Measurements from ENCODE around the gene THAP4. TPM values are rescaled to one million over a fixed set of nuclear protein-coding genes. Genes with fewer than 3 reads are reported as not detected.

The THAP4 gene
- total and polyA plus RNA-seq, 2 experiments from 2014 or later, result 62.9 to 80.4 TPM

DNA sequence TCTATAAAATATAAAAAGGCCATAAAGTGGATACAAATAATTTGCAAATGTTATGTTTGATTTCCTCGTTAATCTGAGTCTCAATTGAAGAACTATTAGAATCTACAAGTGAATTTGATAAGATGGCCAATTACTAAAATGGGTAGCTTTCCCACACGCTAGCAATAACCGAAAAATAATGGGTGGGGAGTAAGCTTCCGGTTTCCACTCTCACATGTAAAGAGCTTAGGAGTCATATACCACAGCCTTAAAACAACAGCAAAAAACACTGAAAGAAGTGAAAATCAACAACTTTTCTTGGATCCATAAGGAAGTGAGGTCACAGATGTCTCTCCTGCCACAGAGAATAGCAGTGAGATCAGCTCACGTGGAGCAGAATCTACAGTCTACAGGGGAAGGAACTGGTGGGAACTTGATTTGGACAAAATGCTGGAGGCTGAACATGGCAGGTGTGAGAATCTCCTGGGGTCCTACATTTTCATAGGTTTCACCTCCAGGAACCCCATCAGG, 18.6 kb downstream of the THAP4 start:
- Histone ChIP-seq H3K79me2 (replicated peaks; ENCODE audit: insufficient read depth) (peaks cover 80% of the 10 kb centered on the region), H3K27me3 (ENCODE audit: insufficient read depth) (no peaks in the 10 kb centered on the region), H3F3A (replicated peaks; ENCODE audit: low read depth) (peaks cover 6% of the 10 kb centered on the region; the same call in 1 of the 2 replicates), H3K9me2 (ENCODE audit: insufficient read depth) (no peaks in the 10 kb centered on the region), H3K36me3 (ENCODE audit: insufficient read depth) (no peaks in the 10 kb centered on the region), H2AFZ (no peak overlapping the region), H3K4me2 (no peak overlapping the region), H3K27ac (ENCODE audit: low read depth) (peak overlapping the region; percentile 11), H4K20me1 (replicated peaks; ENCODE audit: insufficient read depth) (peaks cover 15% of the 10 kb centered on the region; the same call in 1 of the 2 replicates), H3K4me3 (no peak overlapping the region), H3K4me1 (ENCODE audit: insufficient read depth) (peaks cover 6% of the 10 kb centered on the region; the same call in 1 of the 2 replicates)
- Mint-ChIP-seq H3K36me3 (ENCODE audit: low read depth) (peaks cover 16% of the 10 kb centered on the region), H3K27me3 (ENCODE audit: insufficient read depth, low read depth, poor library complexity) (peaks cover 2% of the 10 kb centered on the region), H3K4me1 (peaks cover 23% of the 10 kb centered on the region), H3K9me3 (peaks cover 9% of the 10 kb centered on the region; the same call in 2 of the 3 replicates), H3K4me3 (no peak overlapping the region), H3K27ac (no peak overlapping the region)
- ATAC-seq (no peak), DNase-seq (ENCODE audit: low spot score) (no peak)
- TF ChIP-seq NANOG (IDR thresholded peaks at IDR 0.05; ENCODE audit: borderline replicate concordance) (no peak), ZNF114 (CRISPR knock-in tag; IDR thresholded peaks at IDR 0.05) (no peak), EZH2 (IDR thresholded peaks at IDR 0.05; ENCODE audit: low read depth, unreplicated experiment) (no peak), EZH2phosphoT487 (IDR thresholded peaks at IDR 0.05; ENCODE audit: unreplicated experiment) (no peak), POLR2AphosphoS5 (IDR thresholded peaks at IDR 0.05; ENCODE audit: low read depth) (no peak), JUNB (IDR thresholded peaks at IDR 0.05; ENCODE audit: unreplicated experiment) (no peak)
- TF ChIP-seq, protein P1, sequence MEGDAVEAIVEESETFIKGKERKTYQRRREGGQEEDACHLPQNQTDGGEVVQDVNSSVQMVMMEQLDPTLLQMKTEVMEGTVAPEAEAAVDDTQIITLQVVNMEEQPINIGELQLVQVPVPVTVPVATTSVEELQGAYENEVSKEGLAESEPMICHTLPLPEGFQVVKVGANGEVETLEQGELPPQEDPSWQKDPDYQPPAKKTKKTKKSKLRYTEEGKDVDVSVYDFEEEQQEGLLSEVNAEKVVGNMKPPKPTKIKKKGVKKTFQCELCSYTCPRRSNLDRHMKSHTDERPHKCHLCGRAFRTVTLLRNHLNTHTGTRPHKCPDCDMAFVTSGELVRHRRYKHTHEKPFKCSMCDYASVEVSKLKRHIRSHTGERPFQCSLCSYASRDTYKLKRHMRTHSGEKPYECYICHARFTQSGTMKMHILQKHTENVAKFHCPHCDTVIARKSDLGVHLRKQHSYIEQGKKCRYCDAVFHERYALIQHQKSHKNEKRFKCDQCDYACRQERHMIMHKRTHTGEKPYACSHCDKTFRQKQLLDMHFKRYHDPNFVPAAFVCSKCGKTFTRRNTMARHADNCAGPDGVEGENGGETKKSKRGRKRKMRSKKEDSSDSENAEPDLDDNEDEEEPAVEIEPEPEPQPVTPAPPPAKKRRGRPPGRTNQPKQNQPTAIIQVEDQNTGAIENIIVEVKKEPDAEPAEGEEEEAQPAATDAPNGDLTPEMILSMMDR (conservative IDR thresholded peaks at IDR 0.05; ENCODE audit: low read depth in 2 of 2), result no peak
- TF ChIP-seq, protein P2, sequence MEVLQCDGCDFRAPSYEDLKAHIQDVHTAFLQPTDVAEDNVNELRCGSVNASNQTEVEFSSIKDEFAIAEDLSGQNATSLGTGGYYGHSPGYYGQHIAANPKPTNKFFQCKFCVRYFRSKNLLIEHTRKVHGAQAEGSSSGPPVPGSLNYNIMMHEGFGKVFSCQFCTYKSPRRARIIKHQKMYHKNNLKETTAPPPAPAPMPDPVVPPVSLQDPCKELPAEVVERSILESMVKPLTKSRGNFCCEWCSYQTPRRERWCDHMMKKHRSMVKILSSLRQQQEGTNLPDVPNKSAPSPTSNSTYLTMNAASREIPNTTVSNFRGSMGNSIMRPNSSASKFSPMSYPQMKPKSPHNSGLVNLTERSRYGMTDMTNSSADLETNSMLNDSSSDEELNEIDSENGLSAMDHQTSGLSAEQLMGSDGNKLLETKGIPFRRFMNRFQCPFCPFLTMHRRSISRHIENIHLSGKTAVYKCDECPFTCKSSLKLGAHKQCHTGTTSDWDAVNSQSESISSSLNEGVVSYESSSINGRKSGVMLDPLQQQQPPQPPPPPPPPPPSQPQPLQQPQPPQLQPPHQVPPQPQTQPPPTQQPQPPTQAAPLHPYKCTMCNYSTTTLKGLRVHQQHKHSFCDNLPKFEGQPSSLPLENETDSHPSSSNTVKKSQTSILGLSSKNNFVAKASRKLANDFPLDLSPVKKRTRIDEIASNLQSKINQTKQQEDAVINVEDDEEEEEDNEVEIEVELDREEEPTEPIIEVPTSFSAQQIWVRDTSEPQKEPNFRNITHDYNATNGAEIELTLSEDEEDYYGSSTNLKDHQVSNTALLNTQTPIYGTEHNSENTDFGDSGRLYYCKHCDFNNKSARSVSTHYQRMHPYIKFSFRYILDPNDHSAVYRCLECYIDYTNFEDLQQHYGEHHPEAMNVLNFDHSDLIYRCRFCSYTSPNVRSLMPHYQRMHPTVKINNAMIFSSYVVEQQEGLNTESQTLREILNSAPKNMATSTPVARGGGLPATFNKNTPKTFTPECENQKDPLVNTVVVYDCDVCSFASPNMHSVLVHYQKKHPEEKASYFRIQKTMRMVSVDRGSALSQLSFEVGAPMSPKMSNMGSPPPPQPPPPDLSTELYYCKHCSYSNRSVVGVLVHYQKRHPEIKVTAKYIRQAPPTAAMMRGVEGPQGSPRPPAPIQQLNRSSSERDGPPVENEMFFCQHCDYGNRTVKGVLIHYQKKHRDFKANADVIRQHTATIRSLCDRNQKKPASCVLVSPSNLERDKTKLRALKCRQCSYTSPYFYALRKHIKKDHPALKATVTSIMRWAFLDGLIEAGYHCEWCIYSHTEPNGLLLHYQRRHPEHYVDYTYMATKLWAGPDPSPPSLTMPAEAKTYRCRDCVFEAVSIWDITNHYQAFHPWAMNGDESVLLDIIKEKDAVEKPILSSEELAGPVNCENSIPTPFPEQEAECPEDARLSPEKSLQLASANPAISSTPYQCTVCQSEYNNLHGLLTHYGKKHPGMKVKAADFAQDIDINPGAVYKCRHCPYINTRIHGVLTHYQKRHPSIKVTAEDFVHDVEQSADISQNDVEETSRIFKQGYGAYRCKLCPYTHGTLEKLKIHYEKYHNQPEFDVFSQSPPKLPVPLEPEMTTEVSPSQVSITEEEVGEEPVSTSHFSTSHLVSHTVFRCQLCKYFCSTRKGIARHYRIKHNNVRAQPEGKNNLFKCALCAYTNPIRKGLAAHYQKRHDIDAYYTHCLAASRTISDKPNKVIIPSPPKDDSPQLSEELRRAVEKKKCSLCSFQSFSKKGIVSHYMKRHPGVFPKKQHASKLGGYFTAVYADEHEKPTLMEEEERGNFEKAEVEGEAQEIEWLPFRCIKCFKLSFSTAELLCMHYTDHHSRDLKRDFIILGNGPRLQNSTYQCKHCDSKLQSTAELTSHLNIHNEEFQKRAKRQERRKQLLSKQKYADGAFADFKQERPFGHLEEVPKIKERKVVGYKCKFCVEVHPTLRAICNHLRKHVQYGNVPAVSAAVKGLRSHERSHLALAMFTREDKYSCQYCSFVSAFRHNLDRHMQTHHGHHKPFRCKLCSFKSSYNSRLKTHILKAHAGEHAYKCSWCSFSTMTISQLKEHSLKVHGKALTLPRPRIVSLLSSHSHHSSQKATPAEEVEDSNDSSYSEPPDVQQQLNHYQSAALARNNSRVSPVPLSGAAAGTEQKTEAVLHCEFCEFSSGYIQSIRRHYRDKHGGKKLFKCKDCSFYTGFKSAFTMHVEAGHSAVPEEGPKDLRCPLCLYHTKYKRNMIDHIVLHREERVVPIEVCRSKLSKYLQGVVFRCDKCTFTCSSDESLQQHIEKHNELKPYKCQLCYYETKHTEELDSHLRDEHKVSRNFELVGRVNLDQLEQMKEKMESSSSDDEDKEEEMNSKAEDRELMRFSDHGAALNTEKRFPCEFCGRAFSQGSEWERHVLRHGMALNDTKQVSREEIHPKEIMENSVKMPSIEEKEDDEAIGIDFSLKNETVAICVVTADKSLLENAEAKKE (CRISPR knock-in tag; IDR thresholded peaks at IDR 0.05), result no peak
- TF ChIP-seq, protein P3, sequence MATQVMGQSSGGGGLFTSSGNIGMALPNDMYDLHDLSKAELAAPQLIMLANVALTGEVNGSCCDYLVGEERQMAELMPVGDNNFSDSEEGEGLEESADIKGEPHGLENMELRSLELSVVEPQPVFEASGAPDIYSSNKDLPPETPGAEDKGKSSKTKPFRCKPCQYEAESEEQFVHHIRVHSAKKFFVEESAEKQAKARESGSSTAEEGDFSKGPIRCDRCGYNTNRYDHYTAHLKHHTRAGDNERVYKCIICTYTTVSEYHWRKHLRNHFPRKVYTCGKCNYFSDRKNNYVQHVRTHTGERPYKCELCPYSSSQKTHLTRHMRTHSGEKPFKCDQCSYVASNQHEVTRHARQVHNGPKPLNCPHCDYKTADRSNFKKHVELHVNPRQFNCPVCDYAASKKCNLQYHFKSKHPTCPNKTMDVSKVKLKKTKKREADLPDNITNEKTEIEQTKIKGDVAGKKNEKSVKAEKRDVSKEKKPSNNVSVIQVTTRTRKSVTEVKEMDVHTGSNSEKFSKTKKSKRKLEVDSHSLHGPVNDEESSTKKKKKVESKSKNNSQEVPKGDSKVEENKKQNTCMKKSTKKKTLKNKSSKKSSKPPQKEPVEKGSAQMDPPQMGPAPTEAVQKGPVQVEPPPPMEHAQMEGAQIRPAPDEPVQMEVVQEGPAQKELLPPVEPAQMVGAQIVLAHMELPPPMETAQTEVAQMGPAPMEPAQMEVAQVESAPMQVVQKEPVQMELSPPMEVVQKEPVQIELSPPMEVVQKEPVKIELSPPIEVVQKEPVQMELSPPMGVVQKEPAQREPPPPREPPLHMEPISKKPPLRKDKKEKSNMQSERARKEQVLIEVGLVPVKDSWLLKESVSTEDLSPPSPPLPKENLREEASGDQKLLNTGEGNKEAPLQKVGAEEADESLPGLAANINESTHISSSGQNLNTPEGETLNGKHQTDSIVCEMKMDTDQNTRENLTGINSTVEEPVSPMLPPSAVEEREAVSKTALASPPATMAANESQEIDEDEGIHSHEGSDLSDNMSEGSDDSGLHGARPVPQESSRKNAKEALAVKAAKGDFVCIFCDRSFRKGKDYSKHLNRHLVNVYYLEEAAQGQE (IDR thresholded peaks at IDR 0.05; ENCODE audit: unreplicated experiment), result no peak
